CD4-positive, alpha-beta T cell (primary cell): ENCODE data around the gene DYRK2. TPM values are rescaled to one million over a fixed set of nuclear protein-coding genes. Genes with fewer than 3 reads are reported as not detected.

Experiments
- ATAC-seq: fragments of 200-7000 bp; cut with Tn5 transposase; one replicate; pipeline ENCODE4 v1.10.0; 2022; ENCODE audit warnings: mild to moderate bottlenecking; ENCODE audit not compliant: poor library complexity
- CTCF ChIA-PET: fragments of 350-600 bp; sonication (Branson Sonifier 250); formaldehyde crosslinking; loops from one replicate; lab custom pipeline; 2021; ENCODE audit warnings: antibody characterized with exemption, inconsistent platforms; lab: Charles Lee
- POLR2A ChIA-PET: fragments of 350-600 bp; sonication (Branson Sonifier 250); formaldehyde crosslinking; loops from one replicate; lab custom pipeline; 2021; ENCODE audit warnings: antibody characterized with exemption, inconsistent platforms; lab: Charles Lee
- DNase-seq, 14 experiments: peaks; one replicate each; pipeline ENCODE4 v3.0.0-alpha.2; 2013 to 2020; ENCODE audit warnings: mixed read lengths in 2 of 14
- H3K27ac ChIP-seq, 2 donors: one replicate each; pipeline versions ENCODE4 v1.5.1 to v1.7.0; 2013; ENCODE audit warnings: low read length in 2 of 2, low read depth in 1 of 2, mild to moderate bottlenecking in 1 of 2
- H3K27me3 ChIP-seq, 2 experiments: 1 replicate in 1 of 2; 2 replicates in 1 of 2; pipeline versions ENCODE4 v1.6.1 to v1.7.0; 2013; ENCODE audit warnings: low read length in 2 of 2, control low read depth in 1 of 2, mild to moderate bottlenecking in 1 of 2, moderate library complexity in 1 of 2; ENCODE audit not compliant: insufficient read depth in 2 of 2, control insufficient read depth in 1 of 2
- H3K36me3 ChIP-seq: one replicate; pipeline ENCODE4 v1.6.1; 2013; ENCODE audit warnings: low read length, control low read depth; ENCODE audit not compliant: insufficient read depth
- H3K4me1 ChIP-seq: one replicate; pipeline ENCODE4 v1.6.1; 2013; ENCODE audit warnings: low read length, control low read depth; ENCODE audit not compliant: insufficient read depth
- H3K4me3 ChIP-seq: one replicate; pipeline ENCODE4 v1.5.1; 2013; ENCODE audit warnings: mild to moderate bottlenecking, low read length, moderate library complexity
- H3K9me3 ChIP-seq, 2 experiments: 1 replicate in 1 of 2; 2 replicates in 1 of 2; pipeline versions ENCODE4 v1.6.1 to v1.7.0; 2013; ENCODE audit warnings: low read length in 2 of 2, mild to moderate bottlenecking in 2 of 2, control low read depth in 1 of 2, moderate library complexity in 1 of 2; ENCODE audit not compliant: control insufficient read depth in 1 of 2, insufficient read depth in 1 of 2
- H3K27ac Mint-ChIP-seq: one replicate; pipeline ENCODE4 v1.8.0; 2020; ENCODE audit warnings: mixed read lengths
- H3K27me3 Mint-ChIP-seq: one replicate; pipeline ENCODE4 v1.8.0; 2021; ENCODE audit warnings: mixed read lengths
- H3K36me3 Mint-ChIP-seq: one replicate; pipeline ENCODE4 v1.8.0; 2021; ENCODE audit warnings: low read depth, mixed read lengths
- H3K4me1 Mint-ChIP-seq: one replicate; pipeline ENCODE4 v1.8.0; 2021; ENCODE audit warnings: low read depth, mixed read lengths
- H3K4me3 Mint-ChIP-seq: one replicate; pipeline ENCODE4 v1.8.0; 2020; ENCODE audit warnings: mild to moderate bottlenecking, mixed read lengths
- H3K9me3 Mint-ChIP-seq: one replicate; pipeline ENCODE4 v1.8.0; 2020; ENCODE audit warnings: mixed read lengths
- CTCF ChIP-seq: fragments of 200-600 bp; IDR thresholded peaks from one replicate; pipeline ENCODE4 v1.8.0; 2022; ENCODE audit warnings: antibody characterized with exemption, mild to moderate bottlenecking
- intact Hi-C, 2 experiments: fragments of 100-400 bp; cut with DNase I in 1 of 2; cut with micrococcal nuclease in 1 of 2; formaldehyde crosslinking; loops; one replicate each; pipeline versions ENCODE4 v1.15.1 to v1.9.0; 2023 to 2025; cut with DNase I, micrococcal nuclease
- total RNA-seq, 174 experiments: library from RNA in 2 of 174; stranded (reverse) in 2 of 174; gene quantifications; one replicate each; pipeline ENCODE4 v1.2.3 and lab custom pipeline; 2021 to 2026

Gene DYRK2
- total RNA-seq, 2 experiments from 2014 or later: 123 to 135 TPM

- H3K4me1 ChIP-seq: peaks cover 8% of the 10 kb centered on the region
- H3K4me3 Mint-ChIP-seq: no peak overlapping the region
- peaks cover 46% of the 10 kb centered on the region for H3K4me1 Mint-ChIP-seq
- peaks cover 7 to 17% of the 10 kb centered on the region in 2 experiments for H3K9me3 ChIP-seq
- peaks cover 3% of the 10 kb centered on the region for H3K36me3 ChIP-seq
- no peak overlapping the region for H3K4me3 ChIP-seq
- no peak overlapping the region for H3K27ac Mint-ChIP-seq
- intact Hi-C loops: no loop called here
- H3K27me3 ChIP-seq: no peaks in the 10 kb centered on the region
- POLR2A ChIA-PET: no interaction called here
- H3K27me3 Mint-ChIP-seq: no peaks in the 10 kb centered on the region
- TF ChIP-seq CTCF: no peak
- DNase-seq (no peak), ATAC-seq (no peak)
- peaks cover 75% of the 10 kb centered on the region for H3K36me3 Mint-ChIP-seq
- CTCF ChIA-PET: no interaction called here
- peaks cover 9% of the 10 kb centered on the region for H3K9me3 Mint-ChIP-seq
- H3K27ac ChIP-seq: no peak overlapping the region
These were observed 25.9 kb downstream of the DYRK2 start for GRCh38 chr12:67674417-67674816.

- CTCF ChIA-PET: interaction anchor here (0.8 kb wide), 1 partner anchor 15 kb away, joined by 3 read pairs; no protein-coding TSS in a partner anchor
- no peaks in the 10 kb centered on the region for H3K27me3 Mint-ChIP-seq
These were observed 28.1 kb downstream of the DYRK2 start for GRCh38 chr12:67676624-67677023.

GRCh38 chr12:67677166-67677565 lies 28.6 kb downstream of the DYRK2 start:
- Histone ChIP-seq H3K27me3 (no peaks in the 10 kb centered on the region), H3K4me3 (no peak overlapping the region), H3K27ac (no peak overlapping the region), H3K36me3 (peaks cover 3% of the 10 kb centered on the region), H3K9me3 (peaks cover 7 to 17% of the 10 kb centered on the region in 2 experiments), H3K4me1 (peaks cover 5% of the 10 kb centered on the region)
- no peak for DNase-seq
- Mint-ChIP-seq H3K36me3 (peaks cover 68% of the 10 kb centered on the region), H3K4me1 (peaks cover 35% of the 10 kb centered on the region), H3K4me3 (no peak overlapping the region), H3K27ac (no peak overlapping the region), H3K27me3 (no peaks in the 10 kb centered on the region), H3K9me3 (peaks cover 11% of the 10 kb centered on the region)
- no peak for TF ChIP-seq CTCF
- POLR2A ChIA-PET: interaction anchor here (0.6 to 1.2 kb wide), 2 partner anchors 18 to 467 kb away, joined by 3 to 4 read pairs; no protein-coding TSS in a partner anchor
- intact Hi-C loops: no loop called here
- CTCF ChIA-PET: interaction anchor here (0.8 kb wide), 1 partner anchor 15 kb away, joined by 3 read pairs; no protein-coding TSS in a partner anchor
- no peak for ATAC-seq

More at GRCh38 chr12:67676624-67677023, 28.1 kb downstream of the DYRK2 start:
- H3K36me3 ChIP-seq: peaks cover 3% of the 10 kb centered on the region
- Mint-ChIP-seq H3K36me3 (peaks cover 68% of the 10 kb centered on the region), H3K4me3 (no peak overlapping the region), H3K9me3 (peaks cover 11% of the 10 kb centered on the region), H3K27ac (no peak overlapping the region), H3K4me1 (peaks cover 37% of the 10 kb centered on the region)
- H3K4me1 ChIP-seq: peaks cover 5% of the 10 kb centered on the region
- peaks cover 7 to 17% of the 10 kb centered on the region in 2 experiments for H3K9me3 ChIP-seq
- POLR2A ChIA-PET: interaction anchor here (0.6 kb wide), 1 partner anchor 467 kb away, joined by 3 read pairs; no protein-coding TSS in a partner anchor
- ATAC-seq (no peak), DNase-seq (no peak)
- H3K4me3 ChIP-seq: no peak overlapping the region
- no peak for TF ChIP-seq CTCF
- H3K27ac ChIP-seq: no peak overlapping the region
- H3K27me3 ChIP-seq: no peaks in the 10 kb centered on the region
- intact Hi-C loops: no loop called here
